Stimulated activated CD8-positive, alpha-beta memory T cell treated with anti-CD3 and anti-CD28 coated beads, Interleukin-12 subunit alpha, Interleukin-12 subunit beta, amount 100 ng/mL, for 24 hours (primary cell): ENCODE data around the gene SLC24A1.
"Not testable (repeated sequence)": the region's sequence is repeated elsewhere in the genome, so short reads cannot be mapped to it uniquely, and the experiment has no call there.

Experiments used
- DNase-seq: peaks from one replicate; pipeline ENCODE4 v3.0.0-alpha.2; 2020; ENCODE audit errors: extremely low read depth

The SLC24A1 gene

GRCh38 chr15:65621638-65622037 lies at the start of gene SLC24A1:
TSS of gene SLC24A1 (plus strand) at chr15:65621938. CDS start at chr15:65624081, 2,143 bp downstream.
- no peak for DNase-seq

DNA sequence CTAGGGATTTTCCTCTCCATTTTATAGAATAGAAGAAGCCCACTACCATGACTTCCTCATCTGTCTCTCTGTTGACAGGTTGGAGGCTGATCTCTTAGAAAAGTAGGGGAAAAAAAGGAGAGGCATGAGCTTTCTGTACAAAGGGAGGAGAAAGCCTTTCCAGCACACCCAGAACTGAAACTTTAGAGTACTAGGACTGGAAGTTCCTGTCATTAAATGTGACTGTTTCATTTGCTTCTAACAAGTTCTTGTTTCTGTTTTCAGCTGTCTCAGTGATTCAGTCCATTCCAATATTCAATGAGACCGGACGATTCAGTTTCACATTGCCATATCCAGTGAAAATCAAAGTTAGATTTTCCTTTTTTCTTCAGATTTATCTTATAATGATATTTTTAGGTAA lies 49.8 kb upstream of the SLC24A1 start:
- DNase-seq: no peak

DNA sequence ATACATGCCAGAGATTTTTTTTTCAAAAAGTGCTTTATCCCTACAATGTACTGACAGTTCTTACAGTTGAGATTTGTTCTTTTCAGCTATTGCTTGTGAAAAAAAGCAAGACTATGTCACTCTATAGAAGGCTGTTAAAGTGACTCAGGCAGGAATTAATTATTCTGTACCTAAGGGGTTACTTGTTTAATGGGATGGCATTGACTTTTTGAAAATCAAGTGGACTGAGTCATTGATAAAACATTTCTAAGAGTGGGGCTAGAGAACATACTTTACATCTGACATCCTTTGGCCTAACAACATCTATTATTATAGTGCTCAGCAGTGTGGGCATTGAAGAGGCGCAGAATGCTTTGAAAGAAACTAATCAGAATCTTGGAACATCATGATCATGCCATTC lies 45.1 kb upstream of the SLC24A1 start:
- DNase-seq: no peak

GRCh38 chr15:65577129-65577996 lies 44.4 kb upstream of the SLC24A1 start:
- DNase-seq: no peak

DNA sequence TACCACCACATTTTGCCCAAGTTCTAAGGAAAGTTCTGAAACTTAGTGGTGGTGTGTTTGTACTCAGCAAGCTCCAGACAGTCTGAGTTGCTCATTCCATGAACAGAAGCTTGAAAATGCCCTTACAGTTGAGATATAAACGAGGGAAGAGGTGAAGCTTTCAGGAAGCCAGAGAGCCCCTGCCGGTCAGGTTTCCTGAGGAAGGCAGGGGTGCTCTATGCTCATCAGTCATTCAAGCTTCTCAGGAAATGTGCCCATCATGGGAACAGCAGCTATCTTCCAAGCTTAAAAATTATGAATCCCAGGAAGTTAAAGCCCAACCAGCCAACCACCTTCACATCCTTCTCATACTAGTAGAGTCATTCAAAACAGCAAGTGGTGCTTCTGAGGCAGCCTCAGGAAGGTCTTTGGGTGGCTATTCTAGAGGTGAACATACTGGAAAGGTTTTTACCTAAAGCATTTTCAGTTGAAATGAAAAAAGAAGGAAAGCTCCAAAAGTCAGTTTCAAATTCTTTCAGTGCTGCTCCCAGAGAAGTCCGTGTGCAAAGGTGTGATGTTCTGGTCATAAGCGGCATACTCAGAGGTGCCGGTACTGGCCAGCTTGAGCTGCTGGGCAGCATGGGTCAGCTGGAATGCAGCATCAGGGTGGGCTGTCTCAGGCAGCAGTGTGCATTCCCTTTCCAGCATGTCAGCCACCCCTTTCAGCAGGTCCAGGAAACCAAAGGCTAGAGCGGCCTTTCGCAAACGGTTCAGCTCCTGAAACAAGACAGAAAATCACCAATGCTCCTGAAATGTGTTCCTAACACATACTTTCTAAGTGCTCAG lies 42.6 kb upstream of the SLC24A1 start:
- DNase-seq: no peak

DNA sequence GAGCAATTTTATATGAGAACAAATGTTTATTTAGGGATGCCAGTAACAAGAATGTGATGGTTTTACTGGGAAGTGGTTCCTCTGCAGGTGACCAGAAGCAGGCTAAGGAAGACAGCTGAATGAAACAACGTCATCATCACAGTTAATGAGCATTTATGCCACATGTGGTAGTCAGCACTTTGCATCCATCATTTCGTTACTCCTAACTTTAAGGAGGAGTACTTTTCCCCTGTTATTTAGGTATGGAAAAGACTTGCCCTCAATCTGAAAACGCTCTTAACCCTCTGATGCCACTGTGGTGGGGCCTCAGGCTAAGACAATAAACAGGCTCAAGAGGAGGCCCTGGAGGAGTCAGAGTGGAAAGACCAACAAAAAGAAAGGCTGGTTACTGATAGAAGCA lies 42.0 kb upstream of the SLC24A1 start:
- DNase-seq: no peak

GRCh38 chr15:65580287-65580686 lies 41.5 kb upstream of the SLC24A1 start:
- no peak for DNase-seq

DNA sequence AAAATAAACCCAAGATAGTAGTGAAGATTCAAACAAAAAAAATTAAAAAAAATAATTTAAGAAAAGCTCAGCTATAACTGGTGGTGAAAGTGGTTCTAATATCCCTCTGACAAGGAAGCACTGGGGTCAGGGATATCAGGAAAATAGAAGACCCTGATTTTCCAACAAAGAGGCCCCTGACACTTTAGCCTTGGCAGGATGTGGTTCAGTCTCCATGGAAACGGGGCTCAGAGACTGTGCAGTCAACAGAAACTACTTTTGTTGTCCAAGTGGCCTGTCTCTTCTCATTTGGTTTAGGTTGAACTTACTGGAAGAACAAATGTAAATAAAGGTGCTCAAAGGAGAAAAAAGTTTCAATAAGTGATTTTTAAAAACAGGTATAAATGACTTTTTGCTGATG lies 38.0 kb upstream of the SLC24A1 start:
- no peak for DNase-seq

GRCh38 chr15:65584241-65584640 lies 37.5 kb upstream of the SLC24A1 start:
- DNase-seq: no peak

GRCh38 chr15:65587094-65587493 lies 34.6 kb upstream of the SLC24A1 start:
- no peak for DNase-seq

GRCh38 chr15:65595960-65596359 lies 25.8 kb upstream of the SLC24A1 start:
- no peak for DNase-seq

- DNase-seq: no peak
These were observed 23.3 kb upstream of the SLC24A1 start for GRCh38 chr15:65598468-65598867.

DNA sequence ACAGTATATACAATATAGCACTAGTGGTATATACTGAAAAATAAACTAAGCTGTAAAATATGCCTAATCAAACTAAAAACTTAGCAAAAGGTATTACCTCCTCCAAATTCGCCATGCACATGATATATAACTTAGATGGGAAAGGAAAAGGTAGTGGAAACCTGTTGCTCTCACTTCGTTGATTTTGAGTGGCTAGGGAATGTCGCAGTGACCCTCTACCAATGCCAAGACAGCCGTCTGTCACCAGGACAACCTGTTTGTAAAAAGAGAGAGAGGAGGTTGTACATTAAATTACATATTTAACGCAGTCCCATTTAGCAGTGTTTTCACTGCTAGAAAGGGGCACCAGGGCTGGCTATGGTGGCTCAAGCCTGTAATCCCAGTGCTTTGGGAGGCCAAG lies 22.1 kb upstream of the SLC24A1 start:
- no peak for DNase-seq

GRCh38 chr15:65603134-65603533 lies 18.6 kb upstream of the SLC24A1 start:
- DNase-seq: no peak

GRCh38 chr15:65603559-65603958 lies 18.2 kb upstream of the SLC24A1 start:
- DNase-seq: no peak

GRCh38 chr15:65610871-65611718 lies 10.6 kb upstream of the SLC24A1 start, which contains the start of gene INTS14:
TSS of gene INTS14 (minus strand) at chr15:65611131. CDS start at chr15:65607380, 3,751 bp downstream.
- peak; percentile 94 for DNase-seq

DNA sequence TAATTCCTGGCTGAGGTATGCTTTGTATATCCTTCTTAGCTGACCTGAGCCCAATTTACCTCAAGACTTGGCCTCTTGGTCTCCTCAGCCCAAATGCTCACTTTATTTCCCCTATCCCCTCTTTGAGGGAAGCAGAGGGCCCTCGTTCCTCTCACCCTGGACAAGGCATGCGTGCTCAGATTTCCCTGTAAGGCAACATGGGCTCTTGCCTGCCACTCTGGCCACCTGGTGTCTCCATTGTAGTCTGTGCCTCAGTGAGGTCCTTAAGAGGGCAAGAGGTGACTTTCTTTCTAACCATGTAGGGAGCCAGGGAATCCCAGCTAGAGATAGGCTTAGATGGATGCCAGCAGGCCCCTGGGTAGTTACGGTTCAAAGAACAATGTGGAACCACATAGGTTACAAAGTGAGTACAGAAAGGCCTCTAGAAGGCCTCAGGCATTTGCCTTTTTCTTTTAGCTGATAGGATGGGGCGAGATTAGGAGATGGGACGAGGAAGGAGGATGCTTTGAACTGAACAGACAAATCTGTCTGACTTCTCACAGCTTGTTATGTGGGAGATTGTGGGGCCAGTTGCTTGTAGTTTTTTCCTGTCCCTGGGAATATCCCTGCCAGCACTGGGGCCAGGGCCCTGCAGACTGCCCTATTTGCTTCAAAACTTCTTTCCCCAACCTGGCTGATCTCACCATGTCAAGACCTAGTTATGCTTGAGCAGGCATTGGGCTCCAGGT lies 9.7 kb upstream of the SLC24A1 start:
- no peak for DNase-seq

GRCh38 chr15:65612616-65612946 lies 9.2 kb upstream of the SLC24A1 start:
- DNase-seq: no peak

DNA sequence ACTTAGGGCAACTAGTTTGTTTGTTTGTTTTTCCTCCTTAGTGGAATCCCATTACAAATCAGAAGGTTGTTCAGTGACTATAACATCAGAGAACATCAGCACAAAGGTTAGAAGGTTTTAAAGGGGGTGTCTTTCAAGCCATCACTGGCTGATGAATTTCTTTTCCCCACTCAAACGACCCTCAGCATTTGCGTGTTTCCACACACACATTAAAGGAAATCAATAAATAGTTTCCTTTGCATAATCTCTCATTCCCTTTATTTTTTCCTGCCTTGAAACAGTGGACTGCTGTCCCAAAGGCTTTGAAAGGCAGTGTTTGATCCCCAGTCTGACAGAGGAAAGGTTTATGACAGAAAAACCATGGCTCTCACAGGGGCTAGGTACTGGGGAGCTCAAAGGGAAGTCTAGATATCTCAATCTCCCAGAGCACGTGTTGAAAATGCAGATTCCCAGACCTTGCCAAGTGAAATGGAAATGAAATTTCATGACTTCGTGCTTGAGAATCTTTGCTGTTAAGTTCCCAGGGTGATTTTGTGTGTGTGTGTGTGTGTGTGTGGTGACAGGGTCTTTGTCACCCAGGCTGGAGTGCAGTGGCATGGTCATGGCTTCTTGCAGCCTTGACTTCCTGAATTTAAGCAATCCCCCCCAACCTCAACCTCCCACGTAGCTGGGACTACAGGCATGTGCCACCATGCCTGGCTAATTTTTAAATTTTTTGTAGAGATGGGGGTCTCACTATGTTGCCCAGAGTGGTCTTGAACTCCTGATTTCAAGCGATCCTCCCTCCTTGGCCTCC lies 8.6 kb upstream of the SLC24A1 start:
- no peak for DNase-seq

DNA sequence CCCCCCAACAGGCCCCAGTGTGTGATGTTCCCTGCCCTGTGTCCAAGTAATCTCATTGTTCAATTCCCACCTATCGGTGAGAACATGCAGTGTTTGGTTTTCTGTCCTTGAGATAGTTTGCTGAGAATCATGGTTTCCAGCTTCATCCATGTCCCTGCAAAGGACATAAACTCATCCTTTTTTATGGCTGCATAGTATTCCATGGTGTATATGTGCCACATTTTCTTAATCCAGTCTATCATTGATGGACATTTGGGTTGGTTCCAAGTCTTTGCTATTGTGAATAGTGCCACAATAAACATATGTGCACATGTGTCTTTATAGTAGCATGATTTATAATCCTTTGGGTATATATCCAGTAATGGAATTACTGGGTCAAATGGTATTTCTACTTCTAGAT lies 5.9 kb upstream of the SLC24A1 start:
- DNase-seq: not testable (repeated sequence)
